Muscle layer of colon (tissue), 2 donors: ENCODE measurements around the gene SLCO2B1.

Source experiments
- H3K27ac ChIP-seq: one replicate; pipeline ENCODE4 v1.7.0; 2013; ENCODE audit warnings: low read depth, mild to moderate bottlenecking, low read length, moderate library complexity
- H3K27me3 ChIP-seq, 2 donors: one replicate each; pipeline ENCODE4 v1.7.0; 2013; ENCODE audit warnings: low read length in 2 of 2, mild to moderate bottlenecking in 2 of 2; ENCODE audit not compliant: insufficient read depth in 2 of 2, control insufficient read depth in 1 of 2
- H3K36me3 ChIP-seq: one replicate; pipeline ENCODE4 v1.7.0; 2013; ENCODE audit warnings: mild to moderate bottlenecking, low read length; ENCODE audit not compliant: insufficient read depth
- H3K4me1 ChIP-seq: one replicate; pipeline ENCODE4 v1.7.0; 2013; ENCODE audit warnings: mild to moderate bottlenecking, low read length; ENCODE audit not compliant: insufficient read depth
- H3K4me3 ChIP-seq, 2 donors: one replicate each; pipeline ENCODE4 v1.7.0; 2013; ENCODE audit warnings: low read length in 2 of 2, low read depth in 1 of 2, mild to moderate bottlenecking in 1 of 2, moderate library complexity in 1 of 2
- H3K9ac ChIP-seq: one replicate; pipeline ENCODE4 v1.7.0; 2013; ENCODE audit warnings: low read length
- H3K9me3 ChIP-seq: one replicate; pipeline ENCODE4 v1.7.0; 2013; ENCODE audit warnings: mild to moderate bottlenecking, low read length
- donor health status: abdominal sarcoma.
- donor health status: Adenocarcinoma of cecum.

SLCO2B1 gene

GRCh38 chr11:75158241-75158640, 7.3 kb downstream of the SLCO2B1 start:
- Histone ChIP-seq H3K4me1 (no peaks in the 10 kb centered on the region), H3K36me3 (no peaks in the 10 kb centered on the region), H3K4me3 (no peak overlapping the region), H3K9me3 (no peaks in the 10 kb centered on the region), H3K27ac (no peak overlapping the region), H3K9ac (no peak overlapping the region), H3K27me3 (no peaks in the 10 kb centered on the region)

- Histone ChIP-seq H3K27me3 (no peaks in the 10 kb centered on the region), H3K9me3 (no peaks in the 10 kb centered on the region), H3K27ac (no peak overlapping the region), H3K9ac (no peak overlapping the region), H3K4me1 (no peaks in the 10 kb centered on the region), H3K36me3 (no peaks in the 10 kb centered on the region), H3K4me3 (no peak overlapping the region)
These were observed 7.8 kb downstream of the SLCO2B1 start for GRCh38 chr11:75158696-75159150.

- H3K9me3 ChIP-seq = no peaks in the 10 kb centered on the region
- H3K4me1 ChIP-seq = no peaks in the 10 kb centered on the region
- no peak overlapping the region for H3K9ac ChIP-seq
- no peak overlapping the region for H3K27ac ChIP-seq
- no peaks in the 10 kb centered on the region for H3K36me3 ChIP-seq
- H3K27me3 ChIP-seq = no peaks in the 10 kb centered on the region
- no peak overlapping the region for H3K4me3 ChIP-seq
These were observed 8.4 kb downstream of the SLCO2B1 start for GRCh38 chr11:75159151-75159953.

GRCh38 chr11:75160220-75160757, 9.4 kb downstream of the SLCO2B1 start:
- H3K27me3 ChIP-seq = no peaks in the 10 kb centered on the region
- no peak overlapping the region for H3K4me3 ChIP-seq
- H3K9ac ChIP-seq = no peak overlapping the region
- H3K36me3 ChIP-seq = no peaks in the 10 kb centered on the region
- H3K27ac ChIP-seq = no peak overlapping the region
- no peaks in the 10 kb centered on the region for H3K4me1 ChIP-seq
- H3K9me3 ChIP-seq = no peaks in the 10 kb centered on the region

GRCh38 chr11:75160880-75161279, 10.0 kb downstream of the SLCO2B1 start:
- no peaks in the 10 kb centered on the region for H3K27me3 ChIP-seq
- H3K9ac ChIP-seq = no peak overlapping the region
- H3K36me3 ChIP-seq = no peaks in the 10 kb centered on the region
- H3K9me3 ChIP-seq = no peaks in the 10 kb centered on the region
- no peak overlapping the region for H3K4me3 ChIP-seq
- no peaks in the 10 kb centered on the region for H3K4me1 ChIP-seq
- H3K27ac ChIP-seq = no peak overlapping the region

GRCh38 chr11:75161506-75162095, 10.7 kb downstream of the SLCO2B1 start:
- Histone ChIP-seq H3K36me3 (no peaks in the 10 kb centered on the region), H3K27ac (no peak overlapping the region)

GRCh38 chr11:75162954-75163353, 12.0 kb downstream of the SLCO2B1 start:
- no peaks in the 10 kb centered on the region for H3K4me1 ChIP-seq
- no peaks in the 10 kb centered on the region for H3K36me3 ChIP-seq
- no peak overlapping the region for H3K4me3 ChIP-seq
- no peak overlapping the region for H3K9ac ChIP-seq
- H3K27me3 ChIP-seq = no peaks in the 10 kb centered on the region
- no peaks in the 10 kb centered on the region for H3K9me3 ChIP-seq
- no peak overlapping the region for H3K27ac ChIP-seq

More at GRCh38 chr11:75161506-75162095, 10.7 kb downstream of the SLCO2B1 start:
- no peaks in the 10 kb centered on the region for H3K9me3 ChIP-seq
- H3K27me3 ChIP-seq = no peaks in the 10 kb centered on the region
- no peak overlapping the region for H3K9ac ChIP-seq
- H3K4me1 ChIP-seq = no peaks in the 10 kb centered on the region
- H3K4me3 ChIP-seq = no peak overlapping the region

- Histone ChIP-seq H3K4me3 (no peak overlapping the region), H3K27ac (no peak overlapping the region), H3K9me3 (no peaks in the 10 kb centered on the region), H3K27me3 (no peaks in the 10 kb centered on the region), H3K9ac (no peak overlapping the region), H3K4me1 (no peaks in the 10 kb centered on the region), H3K36me3 (no peaks in the 10 kb centered on the region)
These were observed 13.3 kb downstream of the SLCO2B1 start for GRCh38 chr11:75163921-75164849.

GRCh38 chr11:75165721-75166120, 14.8 kb downstream of the SLCO2B1 start:
- no peak overlapping the region for H3K9ac ChIP-seq
- H3K27me3 ChIP-seq = no peaks in the 10 kb centered on the region
- no peaks in the 10 kb centered on the region for H3K36me3 ChIP-seq
- no peaks in the 10 kb centered on the region for H3K4me1 ChIP-seq
- no peak overlapping the region for H3K27ac ChIP-seq
- H3K9me3 ChIP-seq = no peaks in the 10 kb centered on the region
- no peak overlapping the region for H3K4me3 ChIP-seq

- Histone ChIP-seq H3K4me1 (no peaks in the 10 kb centered on the region), H3K36me3 (no peaks in the 10 kb centered on the region), H3K9me3 (no peaks in the 10 kb centered on the region), H3K4me3 (no peak overlapping the region), H3K27me3 (no peaks in the 10 kb centered on the region), H3K9ac (no peak overlapping the region), H3K27ac (no peak overlapping the region)
These were observed 15.9 kb downstream of the SLCO2B1 start for GRCh38 chr11:75166791-75167190.

GRCh38 chr11:75167617-75168016, 16.7 kb downstream of the SLCO2B1 start:
- H3K4me1 ChIP-seq = no peaks in the 10 kb centered on the region
- no peaks in the 10 kb centered on the region for H3K9me3 ChIP-seq
- no peak overlapping the region for H3K27ac ChIP-seq
- H3K36me3 ChIP-seq = no peaks in the 10 kb centered on the region
- no peak overlapping the region for H3K4me3 ChIP-seq
- H3K9ac ChIP-seq = no peak overlapping the region
- no peaks in the 10 kb centered on the region for H3K27me3 ChIP-seq
